Activated naive CD8-positive, alpha-beta T cell treated with anti-CD3 and anti-CD28 coated beads, Interleukin-2, amount 50 U/mL, for 16 hours (primary cell): ENCODE data around the gene SPRYD3.
"Not testable (repeated sequence)": the region's sequence is repeated elsewhere in the genome, so short reads cannot be mapped to it uniquely, and the experiment has no call there.

ENCODE experiments used
- DNase-seq: peaks from one replicate; pipeline ENCODE4 v3.0.0-alpha.2; 2020; ENCODE audit warnings: low read depth, low spot score

Gene SPRYD3

DNA sequence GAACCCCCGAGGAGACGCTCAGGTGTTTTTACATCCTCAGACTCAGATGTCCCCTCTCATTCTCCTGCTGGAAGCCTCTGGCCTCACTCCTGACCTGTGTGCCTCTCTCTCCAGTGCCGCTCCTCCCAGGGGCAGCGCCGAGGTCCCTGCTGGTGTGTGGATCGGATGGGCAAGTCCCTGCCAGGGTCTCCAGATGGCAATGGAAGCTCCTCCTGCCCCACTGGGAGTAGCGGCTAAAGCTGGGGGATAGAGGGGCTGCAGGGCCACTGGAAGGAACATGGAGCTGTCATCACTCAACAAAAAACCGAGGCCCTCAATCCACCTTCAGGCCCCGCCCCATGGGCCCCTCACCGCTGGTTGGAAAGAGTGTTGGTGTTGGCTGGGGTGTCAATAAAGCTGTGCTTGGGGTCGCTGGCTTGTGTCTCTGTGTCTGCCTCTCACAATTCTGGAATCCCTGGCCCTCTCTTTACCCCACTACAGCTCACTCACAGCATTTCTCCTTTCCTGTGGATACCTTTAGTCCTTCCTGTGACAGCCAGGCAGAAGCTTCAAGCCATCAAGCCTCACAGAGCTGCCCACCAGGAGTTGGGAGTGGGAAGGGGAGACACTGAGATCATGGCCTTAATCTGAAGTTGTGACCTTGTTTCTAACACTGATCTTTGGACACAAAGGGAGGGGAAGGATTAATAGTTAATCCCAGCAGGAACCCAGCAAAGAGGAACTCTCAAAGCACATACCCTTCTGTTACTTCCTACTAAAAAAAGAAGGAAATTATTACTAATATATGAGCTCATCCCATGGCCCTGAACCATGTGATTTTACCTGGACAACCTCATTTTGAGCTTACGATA is 23.0 kb upstream of the SPRYD3 start:
- DNase-seq: no peak

DNA sequence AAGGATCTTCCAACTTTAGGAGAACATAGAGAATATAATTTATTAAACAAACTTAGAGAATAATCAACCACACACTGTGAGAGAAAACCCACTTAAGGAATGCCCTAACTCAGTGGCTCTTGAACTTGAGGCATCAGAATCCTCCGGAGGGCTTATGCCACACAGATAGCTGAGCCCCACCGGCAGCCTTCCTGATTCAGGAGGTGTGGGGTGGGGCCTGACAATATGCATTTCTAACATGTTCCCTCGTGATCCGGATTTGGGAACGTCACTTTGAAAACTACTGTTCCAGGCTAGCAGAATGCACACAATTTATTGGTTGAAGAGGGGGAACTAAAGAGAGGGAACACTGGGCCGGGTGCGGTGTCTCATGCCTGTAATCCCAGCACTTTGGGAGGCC is 22.1 kb upstream of the SPRYD3 start:
- DNase-seq: no peak

DNA sequence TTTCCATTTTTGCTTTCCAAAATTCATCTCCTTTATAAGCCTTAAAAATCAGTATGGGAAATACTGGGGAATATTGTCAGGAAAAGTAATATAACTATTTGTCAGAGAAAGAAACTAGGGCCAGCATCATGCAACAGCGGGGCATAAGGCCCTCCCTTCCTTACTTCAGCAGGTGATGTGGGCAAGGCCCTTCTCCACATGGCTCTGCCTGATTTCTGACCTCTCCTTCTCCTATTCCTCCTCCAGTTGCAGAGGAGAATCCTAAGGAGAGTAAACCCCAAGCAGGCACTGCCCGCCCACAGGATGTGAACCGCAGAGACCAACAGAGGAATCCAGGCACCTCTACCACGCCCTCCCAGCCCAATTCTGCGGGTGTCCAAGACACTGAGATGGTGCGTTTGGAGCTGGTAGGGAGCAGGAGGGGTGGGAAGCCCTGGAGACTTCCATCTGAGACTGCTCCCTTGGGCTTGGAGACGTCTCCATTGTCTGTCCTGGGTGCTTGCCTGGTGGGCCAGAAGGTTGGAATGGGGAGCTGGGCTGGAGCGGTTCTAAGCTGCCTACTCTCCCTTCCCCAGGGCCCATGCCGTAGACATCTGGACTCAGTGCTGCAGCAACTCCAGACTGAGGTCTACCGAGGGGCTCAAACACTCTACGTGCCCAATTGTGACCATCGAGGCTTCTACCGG is 21.4 kb upstream of the SPRYD3 start:
- DNase-seq: no peak

DNA sequence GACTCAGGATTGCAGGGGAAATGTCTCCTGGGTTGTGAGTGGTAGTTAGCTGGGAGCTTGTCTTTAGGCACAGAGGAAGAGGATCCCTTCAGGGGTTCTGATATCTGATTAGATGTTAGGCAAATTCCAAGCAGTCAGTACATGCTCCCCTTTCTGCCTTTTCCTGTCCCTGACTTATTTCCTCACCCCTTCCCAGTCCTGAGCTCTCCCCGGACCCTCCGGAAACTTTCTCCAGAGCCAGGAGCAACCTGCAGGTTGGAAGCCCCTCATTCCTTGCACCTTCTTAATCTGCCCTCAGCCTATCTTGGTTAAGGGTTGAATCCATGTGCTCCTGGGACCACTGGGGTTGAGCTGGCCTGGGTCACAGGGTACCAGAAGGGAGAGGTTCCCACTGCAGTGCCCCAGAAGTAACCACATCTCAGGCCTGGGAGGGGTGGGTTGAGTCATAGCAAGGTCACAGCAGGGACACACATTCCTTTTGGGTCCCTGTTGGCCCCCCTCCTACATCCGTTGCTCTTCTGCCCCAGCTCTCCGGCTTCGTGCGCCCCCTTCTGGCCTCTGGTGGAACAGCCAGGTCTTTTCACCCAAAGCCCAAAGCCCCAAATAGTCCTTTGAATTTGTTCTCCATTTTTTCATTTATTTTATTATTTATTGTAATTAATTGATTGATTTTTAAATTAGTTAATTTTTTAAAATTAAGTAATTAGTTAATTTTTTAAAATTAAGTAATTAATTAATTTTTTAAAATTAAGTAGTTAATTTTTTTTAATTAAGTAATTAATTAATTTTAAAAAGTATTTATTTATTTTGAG is 20.1 kb upstream of the SPRYD3 start:
- peak; percentile 76 for DNase-seq

DNA sequence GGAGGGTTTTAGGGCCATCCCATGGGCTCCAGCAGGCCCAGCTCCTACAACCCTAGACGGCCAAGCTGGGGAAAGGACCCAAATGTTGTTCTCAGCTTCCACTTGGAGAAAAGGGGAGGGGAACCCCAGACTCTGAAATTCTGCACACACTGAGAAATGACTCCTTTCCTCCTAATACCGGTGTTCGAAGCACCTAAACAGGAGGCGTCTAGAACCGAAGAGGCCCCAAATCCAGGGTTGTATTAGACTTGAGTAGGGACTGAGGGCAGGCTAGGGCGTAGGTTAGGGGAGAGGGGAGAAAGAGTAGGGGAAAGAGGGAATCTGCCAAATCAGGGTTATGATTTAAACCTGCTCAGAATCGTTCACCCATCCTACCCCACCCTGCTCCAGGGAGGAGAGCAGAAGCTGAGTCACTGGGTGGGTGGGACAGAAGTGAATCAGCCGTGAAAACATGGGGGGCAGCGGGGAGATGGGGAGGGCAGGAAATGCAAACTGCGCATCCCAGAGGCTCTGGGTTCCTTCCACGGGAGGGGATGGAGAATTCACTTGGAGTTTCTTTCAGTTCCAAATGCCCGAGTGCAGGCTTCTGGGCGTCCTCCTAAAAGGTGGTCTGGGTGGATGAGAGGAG is 19.3 kb upstream of the SPRYD3 start:
- DNase-seq: no peak

DNA sequence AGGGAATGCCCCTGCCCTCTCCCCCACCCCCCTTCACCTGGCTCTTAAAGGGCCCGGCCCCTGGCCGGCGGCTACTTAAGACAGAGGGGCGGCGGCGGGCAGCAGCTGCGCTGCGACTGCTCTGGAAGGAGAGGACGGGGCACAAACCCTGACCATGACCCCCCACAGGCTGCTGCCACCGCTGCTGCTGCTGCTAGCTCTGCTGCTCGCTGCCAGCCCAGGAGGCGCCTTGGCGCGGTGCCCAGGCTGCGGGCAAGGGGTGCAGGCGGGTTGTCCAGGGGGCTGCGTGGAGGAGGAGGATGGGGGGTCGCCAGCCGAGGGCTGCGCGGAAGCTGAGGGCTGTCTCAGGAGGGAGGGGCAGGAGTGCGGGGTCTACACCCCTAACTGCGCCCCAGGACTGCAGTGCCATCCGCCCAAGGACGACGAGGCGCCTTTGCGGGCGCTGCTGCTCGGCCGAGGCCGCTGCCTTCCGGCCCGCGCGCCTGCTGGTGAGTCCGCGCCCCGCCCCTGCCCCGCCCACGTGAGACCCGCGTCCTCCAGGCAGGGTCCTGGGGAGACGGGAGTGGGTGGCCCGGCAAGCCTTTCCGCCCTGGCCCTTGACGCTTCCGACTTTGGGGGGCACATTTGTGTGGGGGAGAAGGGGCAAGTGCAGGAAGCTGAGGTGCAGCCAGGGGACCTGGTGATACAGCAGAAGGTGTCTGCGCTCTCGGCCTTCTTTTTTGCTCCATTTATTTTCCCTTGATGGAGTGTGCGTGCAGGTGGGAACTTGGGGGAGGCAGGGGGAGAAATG is 18.6 kb upstream of the SPRYD3 start, which contains the start of gene IGFBP6:
Gene IGFBP6, plus strand, starts transcription at position 104 of the 790 bp plus-strand sequence. Its CDS starts 51 bp downstream, at position 155.
- DNase-seq: no peak

DNA sequence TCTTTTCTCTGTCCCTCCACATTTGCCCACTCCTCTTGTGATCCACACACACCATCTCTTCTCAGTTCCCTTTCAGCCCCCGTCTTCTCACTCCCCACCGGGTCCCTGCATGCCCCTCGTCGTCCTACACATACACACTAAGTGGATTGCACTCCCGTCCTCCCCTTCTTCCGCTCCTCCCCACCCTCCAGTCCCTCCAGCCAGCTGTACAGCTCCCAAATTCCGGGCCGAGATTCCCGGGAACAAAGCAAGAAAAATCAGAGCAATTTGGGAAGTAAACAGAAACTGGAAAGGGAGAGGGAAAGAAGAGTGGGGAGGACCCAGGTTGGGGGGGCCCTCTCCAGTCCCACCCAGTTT is 18.0 kb upstream of the SPRYD3 start:
- no peak for DNase-seq

DNA sequence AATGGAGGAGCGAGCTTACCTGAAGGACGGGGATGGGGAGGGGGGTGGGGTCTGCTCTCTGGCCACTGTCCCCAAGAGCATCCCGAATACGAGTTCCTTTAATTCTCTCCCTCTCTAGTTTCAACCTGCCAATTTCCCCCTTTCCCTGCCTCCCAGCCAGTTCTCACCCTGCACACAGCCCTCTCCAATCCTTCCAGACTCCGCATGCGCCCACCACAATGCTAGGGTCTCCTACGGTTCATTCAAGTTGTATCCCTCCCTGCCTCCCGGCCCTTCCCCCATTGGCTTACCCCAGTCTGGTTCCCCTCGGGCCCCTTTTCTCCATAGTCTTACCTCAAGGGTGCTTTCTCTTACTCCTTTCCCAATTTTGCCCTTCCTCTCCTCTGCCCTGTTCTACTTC is 17.6 kb upstream of the SPRYD3 start:
- no peak for DNase-seq

DNA sequence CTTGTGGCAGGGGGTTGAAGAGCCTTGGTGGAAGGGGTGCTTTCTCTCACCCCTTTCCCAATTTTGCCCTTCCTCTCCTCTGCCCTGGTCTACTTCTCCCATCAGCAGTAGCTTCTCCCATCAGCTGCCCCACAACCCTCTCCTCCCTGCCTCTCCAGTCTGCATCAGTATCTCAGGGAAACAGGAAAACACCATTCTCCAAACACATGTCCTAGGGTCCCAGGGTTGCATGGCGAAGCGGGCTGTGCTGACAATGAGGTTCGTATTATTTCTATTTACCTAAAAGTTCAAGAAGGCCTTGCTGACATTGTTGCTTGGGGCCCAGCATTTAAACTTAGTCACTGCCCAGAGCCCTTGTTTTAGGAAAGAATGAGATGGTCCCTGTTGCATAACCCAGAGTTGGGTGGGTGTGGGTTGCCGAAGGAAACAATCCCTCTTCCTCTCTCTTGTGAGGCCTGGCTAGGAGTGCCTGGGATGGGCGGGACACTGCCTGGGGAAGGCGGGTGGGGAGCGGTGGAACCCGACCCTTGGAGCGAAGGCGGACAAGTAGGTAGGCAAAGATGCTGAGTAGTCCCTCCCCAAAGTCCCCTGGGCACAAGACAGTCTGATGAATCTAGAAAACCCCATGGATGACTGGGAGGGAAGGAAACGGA is 17.0 kb upstream of the SPRYD3 start:
- DNase-seq: no peak

DNA sequence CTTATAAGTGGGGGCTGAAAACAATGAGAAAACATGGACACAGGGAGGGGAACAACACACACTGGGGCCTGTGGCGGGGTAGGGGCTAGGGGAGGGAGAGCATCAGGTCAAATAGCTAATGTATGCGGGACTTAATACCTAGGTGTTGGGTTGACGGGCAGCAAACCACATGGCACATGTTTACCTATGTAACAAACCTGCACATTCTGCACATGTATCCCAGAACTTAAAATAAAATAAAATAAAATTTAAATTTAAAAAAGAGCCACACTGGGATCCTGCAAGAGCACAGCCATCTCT is 16.4 kb upstream of the SPRYD3 start:
- not testable (repeated sequence) for DNase-seq

DNA sequence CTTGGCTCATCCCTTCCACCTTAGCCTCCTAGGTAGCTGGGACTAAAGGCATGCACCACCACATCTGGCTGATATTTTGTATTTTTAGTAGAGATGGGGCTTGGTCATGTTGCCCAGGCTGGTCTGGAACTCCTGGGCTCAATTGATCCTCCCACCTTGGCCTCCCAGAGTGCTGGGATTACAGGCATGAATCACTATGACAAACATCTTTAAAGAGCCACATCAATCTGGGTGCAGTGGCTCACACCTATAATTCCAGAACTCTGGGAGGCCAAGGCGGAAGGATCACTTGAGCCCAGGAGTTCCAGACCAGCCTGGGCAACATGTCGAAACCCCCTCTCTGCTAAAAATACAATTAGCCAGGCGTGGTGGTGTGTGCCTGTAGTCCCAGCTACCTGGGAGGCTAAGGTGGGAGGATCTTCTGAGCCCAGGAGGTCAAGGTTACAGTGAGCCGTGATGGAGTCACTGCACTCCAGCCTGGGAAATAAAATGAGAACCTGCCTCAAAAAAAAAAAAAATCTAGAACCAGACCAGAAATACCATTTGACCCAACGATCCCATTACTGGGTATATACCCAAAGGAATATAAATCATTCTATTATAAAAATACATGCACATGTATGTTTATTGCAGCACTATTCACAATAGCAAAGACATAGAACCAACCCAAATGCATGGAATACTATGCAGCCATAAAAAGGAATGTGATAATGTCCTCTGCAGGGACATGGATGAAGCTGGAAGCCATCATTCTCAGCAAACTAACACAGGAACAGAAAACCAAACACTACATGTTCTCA is 15.8 kb upstream of the SPRYD3 start:
- DNase-seq: not testable (repeated sequence)

DNA sequence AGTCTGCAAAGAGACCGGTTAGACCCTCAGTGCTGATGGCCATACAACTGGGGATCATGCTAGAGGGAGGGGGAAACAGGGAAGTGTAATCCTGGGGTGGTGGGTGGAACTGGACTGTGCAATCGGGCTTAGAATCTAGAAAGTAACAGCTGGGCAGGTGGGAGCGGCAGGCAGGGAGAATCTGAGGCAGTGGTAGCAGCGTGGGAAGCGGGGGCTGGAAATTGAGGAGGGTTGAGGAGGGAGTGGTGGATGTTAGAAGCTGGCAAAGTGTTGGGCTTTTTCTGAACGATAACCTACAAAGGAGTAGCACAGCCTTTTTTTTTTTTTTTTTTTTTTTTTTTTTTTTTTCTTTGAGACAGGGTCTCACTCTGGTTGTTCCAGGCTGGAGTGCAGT is 15.2 kb upstream of the SPRYD3 start:
- DNase-seq: no peak

DNA sequence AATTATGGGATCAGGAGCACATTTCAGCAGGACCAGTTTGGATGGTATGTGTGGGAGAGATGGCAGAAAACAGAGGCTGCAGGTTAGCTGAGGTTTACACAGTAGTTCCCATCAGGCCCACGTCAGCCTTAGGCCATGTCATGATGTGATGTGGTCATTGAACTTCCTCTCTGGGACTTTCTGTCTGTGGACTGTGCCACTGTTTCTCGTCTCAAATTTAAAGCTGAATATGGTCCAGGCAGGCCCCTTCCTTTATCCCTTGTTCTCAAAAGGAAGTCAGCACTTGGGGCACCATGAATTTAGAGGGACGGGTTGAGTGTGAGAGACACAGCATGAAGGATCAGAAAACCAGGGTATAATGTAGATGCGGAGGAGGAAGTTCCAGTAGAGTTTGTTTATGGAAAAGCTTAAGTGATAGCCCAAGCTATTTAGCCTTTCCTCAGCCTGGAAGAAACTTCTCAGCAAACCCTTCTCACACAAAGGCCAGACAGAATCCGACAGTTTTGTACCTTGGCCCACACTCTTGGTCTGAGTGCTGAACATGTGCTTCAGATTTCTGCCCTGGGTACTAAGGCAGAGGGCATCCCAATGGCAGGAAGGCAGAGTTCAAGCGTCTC is 14.7 kb upstream of the SPRYD3 start:
- no peak for DNase-seq

DNA sequence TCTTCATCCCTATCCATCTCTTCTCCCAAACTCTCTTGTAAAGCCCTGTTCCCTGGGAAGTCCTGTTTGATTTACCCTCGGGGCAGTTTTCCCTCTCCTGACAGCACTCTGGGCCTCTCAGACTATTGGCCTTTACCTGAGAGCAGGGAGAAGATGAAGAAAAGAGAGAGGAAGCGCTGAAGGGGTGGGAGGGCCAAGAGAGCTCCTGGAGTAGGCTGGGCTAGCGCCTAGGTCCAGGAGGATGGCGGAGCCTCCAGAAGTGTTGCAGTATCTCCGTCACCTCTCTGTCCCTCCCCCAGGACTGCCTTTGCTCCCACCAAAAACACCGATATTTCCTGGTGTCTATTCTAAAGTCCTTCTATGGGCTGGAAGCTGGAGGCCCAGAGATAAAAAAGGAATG is 12.6 kb upstream of the SPRYD3 start:
- no peak for DNase-seq

DNA sequence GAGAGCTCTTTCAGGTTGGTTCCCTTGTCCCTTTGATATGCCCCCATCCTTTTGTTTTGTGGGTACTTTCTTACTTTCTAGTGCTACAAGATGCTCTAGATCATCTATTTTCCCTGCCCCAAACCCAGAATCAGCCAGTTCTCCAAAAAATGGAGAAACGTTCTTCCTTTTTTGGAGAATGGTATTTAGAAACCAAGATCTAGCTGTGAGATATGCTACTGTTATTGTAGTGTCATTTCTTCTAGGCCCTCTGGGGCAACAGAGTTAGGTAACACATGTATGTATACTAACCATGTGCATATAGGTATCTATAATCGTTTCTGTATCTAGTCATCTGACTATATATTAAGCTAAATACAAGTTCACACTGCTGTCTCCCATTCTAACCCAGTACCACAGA is 11.4 kb upstream of the SPRYD3 start:
- DNase-seq: no peak

DNA sequence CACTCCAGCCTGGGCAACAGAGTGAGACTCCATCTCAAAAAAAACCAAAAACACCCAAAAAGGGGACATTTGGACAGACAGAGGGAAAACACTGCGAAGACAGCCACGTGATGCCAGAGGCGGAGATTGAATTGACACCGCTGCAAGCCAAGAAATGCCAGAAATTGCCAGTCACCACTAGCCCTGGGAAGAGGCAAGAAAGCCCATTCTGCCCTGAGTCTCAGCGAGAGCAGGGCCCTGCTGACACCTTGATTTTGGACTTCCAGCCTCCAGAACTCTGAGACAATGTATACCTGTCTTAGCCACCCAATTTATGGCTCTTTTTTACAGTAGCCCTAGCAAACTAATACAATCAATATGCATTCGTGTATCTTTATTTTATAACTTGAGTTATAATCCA is 10.9 kb upstream of the SPRYD3 start:
- no peak for DNase-seq

DNA sequence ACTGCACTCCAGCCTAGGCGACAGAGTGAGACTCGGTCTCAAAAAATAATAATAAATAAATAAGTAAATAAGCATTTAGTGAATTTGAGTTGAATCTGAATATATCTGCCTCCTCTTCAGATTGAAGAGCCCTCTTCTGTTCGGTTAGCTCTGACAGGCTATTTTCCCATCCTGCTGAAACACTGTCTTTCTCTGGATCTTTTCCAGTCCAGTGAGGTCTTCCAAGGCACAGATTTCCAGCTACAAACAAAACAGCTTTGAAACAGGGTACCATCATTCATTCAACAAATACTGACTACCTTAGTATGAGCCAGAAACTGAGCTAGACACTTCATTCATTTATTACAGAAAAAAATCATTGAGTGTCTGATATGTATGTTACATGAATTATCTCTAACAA is 7.2 kb upstream of the SPRYD3 start:
- DNase-seq: no peak

DNA sequence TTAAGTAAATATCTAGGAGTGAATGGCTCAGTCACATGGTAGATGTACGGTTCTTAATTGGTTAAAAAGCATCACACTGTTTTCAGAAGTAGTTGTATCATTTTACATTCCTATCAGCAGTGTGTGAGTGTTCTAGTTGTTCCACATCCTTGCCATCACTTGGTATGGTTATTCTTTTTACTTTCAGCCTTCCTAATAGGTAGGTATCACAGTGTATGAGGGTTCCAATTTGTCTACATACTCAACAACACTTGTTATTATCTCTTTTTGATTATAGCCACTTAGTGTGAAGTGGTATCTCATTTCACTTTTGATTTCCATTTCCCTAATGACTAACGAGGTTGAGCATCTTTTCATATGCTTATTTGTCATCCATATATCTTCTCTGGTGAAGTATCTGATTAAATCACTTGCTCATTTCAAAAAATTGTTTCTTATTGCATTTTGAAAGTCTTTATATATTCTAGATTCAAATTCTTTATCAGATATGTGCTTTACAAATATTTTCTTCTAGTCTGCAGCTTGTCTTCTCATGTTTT is 3.5 kb upstream of the SPRYD3 start:
- no peak for DNase-seq
